Hematopoietic multipotent progenitor cell (in vitro differentiated cells): ENCODE measurements around the gene KCNJ13. TPM values are rescaled to one million over a fixed set of nuclear protein-coding genes. Genes with fewer than 3 reads are reported as not detected.
A peak's percentile ranks its signal among the peaks of the same experiment; 100 is the strongest.
"Not testable (repeated sequence)": the region's sequence is repeated elsewhere in the genome, so short reads cannot be mapped to it uniquely, and the experiment has no call there.

Experiments
- DNase-seq, 3 donors: peaks; one replicate each; pipeline ENCODE4 v3.0.0-alpha.2; 2011 to 2015; ENCODE audit warnings: low read depth in 2 of 3, low spot score in 2 of 3
- small RNA-seq: library from RNA; depleted of rRNA; stranded (forward); fragments of <200 nt; gene quantifications from one replicate; pipeline ENCODE3, GENCODE V24; 2012
- total RNA-seq: library from RNA; depleted of rRNA; stranded (reverse); fragments of >200 nt; gene quantifications from one replicate; pipeline ENCODE4 v1.2.3, GENCODE V29; 2012

KCNJ13 gene
- total RNA-seq, 1 donor = not detected

GRCh38 chr2:232770207-232770606 lies 6.2 kb downstream of the KCNJ13 start:
- DNase-seq = no peak

GRCh38 chr2:232767866-232768265 lies 8.5 kb downstream of the KCNJ13 start:
- DNase-seq = no peak

- DNase-seq = peak in 2 of 3 donors; percentile 34 to 59
These were observed 15.0 kb downstream of the KCNJ13 start for GRCh38 chr2:232761301-232761907.

GRCh38 chr2:232757905-232758304 lies 18.5 kb downstream of the KCNJ13 start:
- DNase-seq = no peak

DNA sequence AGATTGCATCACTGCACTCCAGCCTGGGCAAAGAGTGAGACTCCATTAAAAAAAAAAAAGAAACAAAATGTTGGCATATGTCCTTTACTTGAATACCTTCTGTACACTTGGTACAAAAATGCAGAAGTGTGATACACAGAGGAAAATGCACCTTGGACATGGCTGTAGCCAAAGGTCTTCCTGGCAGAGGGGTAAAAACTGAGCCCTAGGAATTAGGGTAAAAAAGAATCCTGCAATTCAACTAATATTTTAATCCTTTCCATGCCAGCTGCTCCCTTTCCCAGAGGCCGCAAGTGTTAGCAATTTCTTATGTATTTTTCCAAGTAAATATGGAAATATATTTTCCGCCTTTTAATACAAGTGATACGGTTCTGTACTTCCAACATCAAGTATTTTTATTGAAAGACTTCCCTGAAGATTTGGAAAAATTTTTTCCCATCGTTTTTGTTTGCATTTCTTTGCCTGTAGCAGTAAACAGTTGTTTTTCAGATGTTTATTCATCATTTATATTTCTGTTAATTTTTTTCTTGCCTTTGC lies 26.2 kb downstream of the KCNJ13 start:
- DNase-seq = no peak

DNA sequence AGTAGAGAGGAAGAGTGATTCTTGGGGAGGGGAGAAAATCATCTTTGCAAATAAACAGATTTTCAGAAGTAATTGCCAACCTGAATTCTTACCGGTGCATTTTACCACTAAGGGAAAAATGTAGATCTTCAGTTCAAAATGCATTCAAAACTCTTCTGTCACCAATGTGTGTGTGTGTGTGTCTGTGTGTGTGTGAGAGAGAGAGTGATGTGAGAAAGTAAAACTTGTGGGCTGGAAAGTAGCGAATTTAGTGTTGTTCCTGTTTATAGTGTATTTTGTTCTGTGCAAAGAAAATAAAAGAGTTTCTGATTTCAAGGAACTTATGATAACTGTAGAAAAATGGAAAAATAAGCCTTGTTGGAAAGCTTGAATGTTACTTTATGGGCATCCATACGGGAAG lies 27.0 kb downstream of the KCNJ13 start:
- DNase-seq = no peak

- DNase-seq = no peak
These were observed 28.3 kb downstream of the KCNJ13 start for GRCh38 chr2:232748038-232748437.

GRCh38 chr2:232744963-232745362 lies 31.4 kb downstream of the KCNJ13 start:
- no peak for DNase-seq

- DNase-seq = no peak
These were observed 34.4 kb downstream of the KCNJ13 start for GRCh38 chr2:232741972-232742371.

GRCh38 chr2:232741294-232741693 lies 35.1 kb downstream of the KCNJ13 start:
- DNase-seq = peak in 2 of 3 donors; percentile 33 to 70

GRCh38 chr2:232731470-232731869 lies 44.9 kb downstream of the KCNJ13 start:
- no peak for DNase-seq

- DNase-seq = no peak
These were observed 47.6 kb downstream of the KCNJ13 start for GRCh38 chr2:232728785-232729184.

- no peak for DNase-seq
These were observed 53.3 kb downstream of the KCNJ13 start for GRCh38 chr2:232723027-232723426.

DNA sequence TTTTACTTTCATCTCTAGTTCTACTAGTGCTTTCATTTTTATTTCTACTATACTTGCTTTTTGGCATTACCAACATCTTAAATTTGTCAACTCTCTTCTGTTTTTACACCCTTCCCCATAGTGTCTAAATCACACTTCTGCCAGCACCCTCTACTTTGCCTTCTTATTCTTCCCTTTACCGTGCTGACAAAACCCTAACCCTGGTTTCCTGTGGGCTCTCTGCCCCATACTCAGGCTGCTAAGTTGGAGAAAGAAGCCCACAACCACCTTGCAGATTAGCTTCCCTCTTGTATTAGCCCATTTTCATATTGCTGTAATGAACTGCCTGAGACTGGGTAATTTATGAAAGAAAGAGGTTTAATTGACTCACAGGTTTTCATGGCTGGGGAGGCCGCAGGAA lies 54.5 kb downstream of the KCNJ13 start:
- peak in 1 of 3 donors; percentile 4 for DNase-seq

DNA sequence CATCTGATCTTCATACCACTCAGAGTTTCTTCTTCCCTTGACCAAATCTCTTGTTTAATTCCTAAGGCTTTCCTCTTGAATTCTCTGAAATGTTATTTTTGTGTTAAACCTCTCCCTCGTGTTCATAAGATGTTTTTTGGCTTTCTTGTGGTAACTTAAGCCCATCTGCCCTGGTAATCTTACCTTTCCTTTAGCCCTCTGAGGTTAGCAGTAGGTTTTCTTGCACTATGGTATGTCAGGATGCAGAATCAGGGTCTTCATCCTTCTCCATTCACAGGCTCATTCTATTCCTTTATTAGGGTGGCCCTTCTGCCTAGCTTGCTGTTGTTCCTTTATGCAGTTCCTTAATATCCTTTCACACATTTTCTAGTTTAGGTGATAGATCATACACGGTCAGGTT lies 55.1 kb downstream of the KCNJ13 start:
- DNase-seq = no peak

DNA sequence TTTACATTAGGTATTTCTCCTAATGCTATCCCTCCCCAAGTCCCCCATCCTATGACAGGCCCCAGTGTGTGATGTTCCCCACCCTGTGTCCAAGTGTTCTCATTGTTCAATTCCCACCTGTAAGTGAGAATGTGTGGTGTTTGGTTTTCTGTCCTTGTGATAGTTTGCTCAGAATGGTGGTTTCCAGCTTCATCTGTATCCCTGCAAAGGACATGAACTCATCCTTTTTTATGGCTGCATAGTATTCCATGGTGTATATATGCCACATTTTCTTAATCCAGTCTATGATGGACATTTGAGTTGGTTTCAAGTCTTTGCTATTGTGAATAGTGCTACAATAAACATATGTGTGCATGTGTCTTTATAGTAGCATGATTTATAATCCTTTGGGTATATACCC lies 56.3 kb downstream of the KCNJ13 start:
- not testable (repeated sequence) for DNase-seq

Small RNA genes lying within 50 kb of the gene (small RNA-seq; reads per million reads assigned to genes)
- gene RNU6-107P = not detected

Other genes starting within 250 kb of the KCNJ13 start
- not detected for gene CHRNG, start 236.9 kb downstream of the KCNJ13 start, total RNA-seq
- 7.3 TPM for gene TIGD1, start 226.0 kb downstream of the KCNJ13 start, total RNA-seq
- 24.2 TPM for gene EIF4E2, start 225.9 kb downstream of the KCNJ13 start, total RNA-seq
- not detected for gene EFHD1, start 143.0 kb downstream of the KCNJ13 start, total RNA-seq
- 60.6 TPM for gene GIGYF2, start 79.2 kb downstream of the KCNJ13 start, total RNA-seq
- 0.54 TPM for gene SNORC, start 93.7 kb upstream of the KCNJ13 start, total RNA-seq
- gene NGEF, start 236.7 kb upstream of the KCNJ13 start, total RNA-seq = not detected